Measurements from ENCODE around the gene MTSS2.

GRCh38 chr16:70638814-70639792 lies 46.8 kb downstream of the MTSS2 start:
- no peak for TF ChIP-seq TAF1 (IDR thresholded peaks at IDR 0.05; ENCODE audit: borderline replicate concordance, low read depth, low read length)
- TF ChIP-seq FOXJ3 (CRISPR knock-in tag; IDR thresholded peaks at IDR 0.05), result 0 out of 2 replicates have a peak, but pooled peaks have one; percentile 17
- TF ChIP-seq CHD2 (IDR thresholded peaks at IDR 0.05; ENCODE audit: low read length, partially characterized antibody), result peak; percentile 49
